GM12865 (cell line): Measurements from ENCODE around the gene HM13.
"Not testable (repeated sequence)": the region's sequence is repeated elsewhere in the genome, so short reads cannot be mapped to it uniquely, and the experiment has no call there.

Experiments used
- DNase-seq: peaks from one replicate; pipeline ENCODE4 v3.0.0; 2010; ENCODE audit warnings: low read depth
- H3K4me3 ChIP-seq: 2 replicates; pipeline ENCODE4 v1.5.1; 2011; ENCODE audit warnings: mild to moderate bottlenecking, low read depth, low read length, control low read depth
- CTCF ChIP-seq: IDR thresholded peaks from 2 replicates; pipeline ENCODE4 v1.5.1; 2011; ENCODE audit warnings: low read length, control low read depth, low read depth, inconsistent platforms; ENCODE audit not compliant: insufficient read depth; ENCODE audit errors: missing control alignments

The HM13 gene

DNA sequence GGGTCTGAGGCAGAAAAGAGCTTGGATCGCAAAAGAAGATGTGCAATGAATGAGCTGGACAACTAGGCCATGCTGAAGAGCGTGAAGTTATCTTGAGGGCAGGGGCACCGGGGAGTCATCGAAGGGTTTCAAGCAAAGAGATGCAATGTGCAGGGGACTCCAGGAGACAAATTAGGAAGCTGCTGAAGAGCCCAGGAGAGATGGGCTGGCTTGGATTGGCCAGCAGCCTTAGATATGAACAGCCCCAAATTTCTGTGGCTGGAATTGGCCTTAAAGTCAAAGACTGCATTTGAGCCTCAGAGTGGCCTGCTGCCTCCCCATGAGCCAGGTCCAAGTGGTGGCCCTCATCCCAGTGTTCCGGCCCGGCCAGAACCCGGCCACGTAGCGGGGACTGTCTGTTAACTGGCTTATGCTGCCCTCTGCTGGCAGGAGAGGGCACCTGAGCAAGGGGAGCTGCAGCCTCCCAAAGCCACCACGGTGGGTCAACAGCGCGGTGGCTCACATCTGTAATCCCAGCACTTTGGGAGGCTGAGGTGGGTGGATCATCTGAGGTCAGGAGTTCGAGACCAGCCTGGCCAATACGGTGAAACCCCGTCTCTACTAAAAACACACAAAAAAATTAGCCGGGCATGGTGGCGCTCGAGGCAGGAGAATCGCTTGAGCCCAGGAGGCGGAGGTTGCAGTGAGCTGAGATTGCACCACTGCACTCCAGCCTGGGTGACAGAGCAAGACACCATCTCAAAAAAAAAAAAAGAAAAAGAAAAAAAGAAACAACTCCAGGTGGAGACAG, 11.2 kb upstream of the HM13 start:
- H3K4me3 ChIP-seq: not testable (repeated sequence)
- peak; percentile 88 for TF ChIP-seq CTCF
- peak; percentile 79 for DNase-seq

- H3K4me3 ChIP-seq: no peak overlapping the region
- TF ChIP-seq CTCF: no peak
- DNase-seq: no peak
These were observed 8.3 kb upstream of the HM13 start for GRCh38 chr20:31505903-31506302.

DNA sequence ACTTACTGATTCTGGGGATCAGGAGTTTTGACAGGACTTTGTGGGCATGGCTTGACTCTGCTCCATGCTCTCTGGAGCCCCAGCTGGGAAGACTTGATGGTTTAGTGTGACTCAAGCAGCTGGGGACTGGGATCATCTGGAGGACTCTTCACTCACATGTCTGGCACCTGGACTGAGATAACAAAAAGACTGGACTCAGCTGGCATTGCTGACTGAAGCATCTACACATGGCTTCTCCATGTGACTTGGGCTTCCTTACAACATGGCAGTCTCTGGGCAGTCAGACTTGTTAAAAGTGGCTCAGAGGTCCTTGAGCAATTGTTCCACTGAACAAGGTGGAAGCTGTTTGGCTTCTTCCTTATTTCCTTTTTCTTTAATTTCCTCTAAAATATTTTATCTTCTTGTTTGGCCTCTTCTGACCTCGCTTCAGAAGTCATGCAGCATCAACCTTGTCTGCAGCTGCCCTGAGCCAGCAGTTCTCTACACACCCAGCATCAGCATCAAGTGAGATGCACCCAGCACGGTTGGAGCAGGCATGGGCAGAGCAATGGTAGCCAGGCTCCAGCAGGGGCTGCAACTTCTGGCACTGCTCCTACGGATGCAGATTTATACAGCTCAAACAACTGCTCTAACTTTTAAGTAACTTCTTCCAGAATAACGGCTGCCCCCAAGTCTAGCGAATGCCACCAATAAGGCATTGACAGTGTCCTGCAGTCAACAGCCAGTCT, 5.6 kb upstream of the HM13 start:
- no peak for DNase-seq
- no peak overlapping the region for H3K4me3 ChIP-seq
- no peak for TF ChIP-seq CTCF

DNA sequence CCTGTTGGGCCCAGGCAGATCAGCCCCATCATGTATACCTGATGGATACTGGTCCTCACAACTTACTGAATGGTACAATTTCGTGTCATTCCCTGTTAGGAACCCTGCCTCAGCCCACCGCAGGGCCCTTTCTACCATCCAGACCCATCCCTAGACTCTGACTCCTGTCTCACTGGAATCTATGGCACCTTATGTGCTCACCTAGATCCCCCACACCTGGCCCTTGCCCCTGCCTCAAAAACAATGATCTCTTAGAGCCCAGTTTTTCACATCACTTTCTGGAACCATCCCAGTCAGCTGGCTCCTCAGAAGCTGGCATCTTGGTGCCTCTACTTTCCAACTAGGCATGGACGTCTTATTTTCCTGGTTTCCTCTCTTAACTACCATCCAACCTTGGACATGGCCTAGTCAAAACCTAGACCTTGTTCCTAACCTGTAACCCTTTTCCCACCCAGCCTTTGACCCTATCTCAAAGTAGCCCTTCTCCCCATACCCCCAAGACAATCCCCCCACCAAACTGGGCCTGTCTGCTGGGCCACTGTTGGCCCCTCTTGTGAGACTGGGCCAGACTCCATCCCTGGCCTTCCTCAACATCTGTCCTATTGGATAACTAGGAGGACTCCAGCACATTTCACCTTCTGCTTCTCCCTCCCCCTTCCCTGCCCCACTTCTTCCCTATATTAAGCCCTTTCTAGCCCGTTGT, 981 bp downstream of the HM13 start:
- no peak for DNase-seq
- H3K4me3 ChIP-seq: peak overlapping the region; percentile 93
- TF ChIP-seq CTCF: no peak

DNA sequence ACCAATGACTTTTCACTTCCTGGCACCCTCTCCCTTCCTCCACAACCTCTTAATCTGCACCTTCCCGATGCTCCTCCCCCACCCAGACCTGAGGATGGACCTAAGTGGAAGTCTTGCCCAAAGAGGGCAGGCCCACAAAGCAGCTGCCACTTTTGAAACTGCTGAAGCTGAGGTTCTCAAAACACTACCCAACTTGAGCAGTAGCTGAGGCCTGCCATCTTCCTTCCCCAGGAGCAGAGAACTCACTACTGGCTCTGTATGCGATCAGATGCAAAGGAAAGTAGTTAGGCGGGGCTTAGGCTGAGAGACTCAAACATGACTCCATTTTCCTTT, 1.5 kb downstream of the HM13 start:
- DNase-seq: peak; percentile 54
- peak overlapping the region; percentile 93 for H3K4me3 ChIP-seq
- TF ChIP-seq CTCF: no peak

- no peak overlapping the region for H3K4me3 ChIP-seq
- TF ChIP-seq CTCF: no peak
- no peak for DNase-seq
These were observed 1.9 kb downstream of the HM13 start for GRCh38 chr20:31516166-31516565.
